Stomach (tissue), 4 donors: ENCODE results near the gene CCDC83.

Source experiments
- EP300 ChIP-seq: sonication (generic); formaldehyde crosslinking; IDR thresholded peaks from one replicate; pipeline ENCODE4 v1.6.1; 2017; ENCODE audit warnings: antibody characterized with exemption
- POLR2A ChIP-seq, 4 donors: fragments of 450-650 bp; IDR thresholded peaks; one replicate each; pipeline ENCODE4 v1.6.1; 2016; ENCODE audit warnings: antibody characterized with exemption in 4 of 4, control low read depth in 2 of 4, mild to moderate bottlenecking in 1 of 4, moderate library complexity in 1 of 4
- TF ChIP-seq, protein P1 (sequence below), 7 experiments: fragments of 450-650 bp in 4 of 7; fragments of 200-600 bp in 3 of 7; sonication (generic) in 3 of 7; IDR thresholded peaks; one replicate each; pipeline ENCODE4 v1.5.1; 2016 to 2019; ENCODE audit warnings: antibody characterized with exemption in 7 of 7, control low read depth in 2 of 7, mild to moderate bottlenecking in 1 of 7

- TF ChIP-seq, protein P1, sequence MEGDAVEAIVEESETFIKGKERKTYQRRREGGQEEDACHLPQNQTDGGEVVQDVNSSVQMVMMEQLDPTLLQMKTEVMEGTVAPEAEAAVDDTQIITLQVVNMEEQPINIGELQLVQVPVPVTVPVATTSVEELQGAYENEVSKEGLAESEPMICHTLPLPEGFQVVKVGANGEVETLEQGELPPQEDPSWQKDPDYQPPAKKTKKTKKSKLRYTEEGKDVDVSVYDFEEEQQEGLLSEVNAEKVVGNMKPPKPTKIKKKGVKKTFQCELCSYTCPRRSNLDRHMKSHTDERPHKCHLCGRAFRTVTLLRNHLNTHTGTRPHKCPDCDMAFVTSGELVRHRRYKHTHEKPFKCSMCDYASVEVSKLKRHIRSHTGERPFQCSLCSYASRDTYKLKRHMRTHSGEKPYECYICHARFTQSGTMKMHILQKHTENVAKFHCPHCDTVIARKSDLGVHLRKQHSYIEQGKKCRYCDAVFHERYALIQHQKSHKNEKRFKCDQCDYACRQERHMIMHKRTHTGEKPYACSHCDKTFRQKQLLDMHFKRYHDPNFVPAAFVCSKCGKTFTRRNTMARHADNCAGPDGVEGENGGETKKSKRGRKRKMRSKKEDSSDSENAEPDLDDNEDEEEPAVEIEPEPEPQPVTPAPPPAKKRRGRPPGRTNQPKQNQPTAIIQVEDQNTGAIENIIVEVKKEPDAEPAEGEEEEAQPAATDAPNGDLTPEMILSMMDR (IDR thresholded peaks at IDR 0.05) = no peak
- TF ChIP-seq EP300 (no peak), POLR2A (IDR thresholded peaks at IDR 0.05) (no peak)
These were observed 57.2 kb downstream of the CCDC83 start for GRCh38 chr11:85912414-85912813.
